ENCODE data around the gene TECRL.

The TECRL gene

DNA sequence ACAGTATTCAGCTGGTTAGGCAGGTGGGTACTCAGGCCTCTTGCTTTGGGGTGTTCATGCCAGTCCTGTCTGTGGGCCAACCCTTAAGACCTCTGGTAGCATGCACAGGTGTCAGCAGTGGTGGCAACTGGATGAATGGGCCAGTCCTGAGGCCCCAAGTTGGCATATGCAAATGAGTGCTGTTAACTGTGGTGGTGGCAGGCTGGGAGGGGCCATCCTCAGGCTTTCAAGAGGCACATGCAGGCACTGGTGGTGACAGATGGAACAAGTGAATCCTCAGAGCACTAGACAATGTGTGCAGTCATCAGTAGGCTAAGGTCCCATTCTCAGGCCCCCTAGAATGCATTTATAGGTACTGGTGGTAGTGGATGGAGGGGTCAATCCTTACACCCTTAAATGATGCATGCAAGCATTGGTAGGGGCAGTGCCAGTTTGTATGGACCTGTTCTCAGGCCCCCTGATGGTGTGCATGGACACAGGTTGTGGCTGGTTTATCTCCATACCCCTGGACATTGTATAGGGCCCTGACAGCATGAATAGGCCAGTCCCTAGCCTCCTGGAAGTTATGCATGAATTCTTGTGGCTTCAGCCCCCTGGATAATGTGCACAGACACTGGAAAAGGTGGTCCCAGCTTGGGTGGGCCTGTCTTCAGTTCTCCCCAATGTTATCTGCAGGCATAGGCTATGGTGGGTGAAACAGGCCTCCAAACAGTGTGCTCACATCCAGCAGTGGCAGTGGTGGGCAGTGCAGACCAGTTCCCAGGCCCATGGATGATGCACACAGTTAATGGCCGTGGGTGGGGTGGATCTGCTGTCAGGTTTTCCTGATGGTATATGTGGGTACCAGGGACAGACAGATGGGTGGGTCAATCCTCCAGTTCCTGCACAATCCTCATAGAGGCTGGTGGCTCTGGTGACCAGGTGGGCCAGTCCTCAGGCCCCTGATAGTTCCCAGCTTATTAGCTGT, 24.7 kb downstream of the TECRL start:
- Histone ChIP-seq H3K36me3 (no peaks in the 10 kb centered on the region), H3K9me3 (no peaks in the 10 kb centered on the region), H3K27ac (no peak overlapping the region), H3K27me3 (no peaks in the 10 kb centered on the region), H3K4me1 (ENCODE audit: control insufficient read depth in 1 of 2, insufficient read depth in 1 of 2, low read depth in 1 of 2, low read length in 1 of 2) (no peaks in the 10 kb centered on the region), H3K4me3 (ENCODE audit: low read depth in 1 of 2, low read length in 1 of 2) (no peak overlapping the region)
- TF ChIP-seq, protein P1, sequence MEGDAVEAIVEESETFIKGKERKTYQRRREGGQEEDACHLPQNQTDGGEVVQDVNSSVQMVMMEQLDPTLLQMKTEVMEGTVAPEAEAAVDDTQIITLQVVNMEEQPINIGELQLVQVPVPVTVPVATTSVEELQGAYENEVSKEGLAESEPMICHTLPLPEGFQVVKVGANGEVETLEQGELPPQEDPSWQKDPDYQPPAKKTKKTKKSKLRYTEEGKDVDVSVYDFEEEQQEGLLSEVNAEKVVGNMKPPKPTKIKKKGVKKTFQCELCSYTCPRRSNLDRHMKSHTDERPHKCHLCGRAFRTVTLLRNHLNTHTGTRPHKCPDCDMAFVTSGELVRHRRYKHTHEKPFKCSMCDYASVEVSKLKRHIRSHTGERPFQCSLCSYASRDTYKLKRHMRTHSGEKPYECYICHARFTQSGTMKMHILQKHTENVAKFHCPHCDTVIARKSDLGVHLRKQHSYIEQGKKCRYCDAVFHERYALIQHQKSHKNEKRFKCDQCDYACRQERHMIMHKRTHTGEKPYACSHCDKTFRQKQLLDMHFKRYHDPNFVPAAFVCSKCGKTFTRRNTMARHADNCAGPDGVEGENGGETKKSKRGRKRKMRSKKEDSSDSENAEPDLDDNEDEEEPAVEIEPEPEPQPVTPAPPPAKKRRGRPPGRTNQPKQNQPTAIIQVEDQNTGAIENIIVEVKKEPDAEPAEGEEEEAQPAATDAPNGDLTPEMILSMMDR (IDR thresholded peaks at IDR 0.05): no peak

DNA sequence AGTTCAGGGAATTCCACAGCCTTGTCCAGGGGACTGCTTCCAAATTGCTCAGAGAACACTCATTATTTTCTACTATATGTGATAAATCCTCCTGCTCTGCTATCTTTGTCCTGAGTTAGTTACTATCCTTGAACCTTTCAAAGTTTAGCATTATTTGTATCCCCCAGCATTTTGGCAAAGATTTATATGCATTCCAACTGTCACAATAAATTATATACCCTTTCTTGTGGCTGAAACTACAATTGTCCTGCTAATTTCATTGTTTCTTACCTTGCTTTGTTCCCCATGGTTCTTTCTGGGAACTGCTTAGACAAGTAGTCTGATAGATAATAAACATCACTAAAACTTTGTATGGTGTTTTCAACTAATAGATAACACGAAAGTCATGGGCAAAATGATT, 40.5 kb downstream of the TECRL start:
- Histone ChIP-seq H3K27me3 (no peaks in the 10 kb centered on the region), H3K9me3 (no peaks in the 10 kb centered on the region), H3K4me1 (ENCODE audit: control insufficient read depth in 1 of 2, insufficient read depth in 1 of 2, low read depth in 1 of 2, low read length in 1 of 2) (no peaks in the 10 kb centered on the region), H3K4me3 (ENCODE audit: low read depth in 1 of 2, low read length in 1 of 2) (no peak overlapping the region), H3K27ac (no peak overlapping the region), H3K36me3 (no peaks in the 10 kb centered on the region)
- TF ChIP-seq, protein P1 (IDR thresholded peaks at IDR 0.05): no peak

DNA sequence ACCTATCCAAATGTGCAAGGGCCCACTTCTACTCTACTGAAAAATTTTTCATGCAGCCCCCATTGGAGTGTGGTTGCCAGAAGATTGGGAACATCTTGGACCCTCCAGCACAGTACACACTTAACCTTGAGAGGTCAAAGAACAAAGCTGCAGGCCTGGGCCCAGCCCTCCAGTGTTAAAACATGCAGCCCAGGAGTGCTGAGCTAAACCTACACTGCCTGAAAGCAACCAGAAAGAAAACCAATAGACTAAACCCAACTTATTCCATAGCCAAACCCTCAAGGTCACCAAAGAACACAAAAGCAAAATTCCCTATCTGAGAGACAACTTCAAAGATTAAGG, 47.9 kb downstream of the TECRL start:
- Histone ChIP-seq H3K27ac (no peak overlapping the region), H3K36me3 (no peaks in the 10 kb centered on the region), H3K4me3 (ENCODE audit: low read depth in 1 of 2, low read length in 1 of 2) (no peak overlapping the region), H3K9me3 (no peaks in the 10 kb centered on the region), H3K4me1 (ENCODE audit: control insufficient read depth in 1 of 2, insufficient read depth in 1 of 2, low read depth in 1 of 2, low read length in 1 of 2) (no peaks in the 10 kb centered on the region), H3K27me3 (no peaks in the 10 kb centered on the region)
- TF ChIP-seq, protein P1 (IDR thresholded peaks at IDR 0.05): no peak

DNA sequence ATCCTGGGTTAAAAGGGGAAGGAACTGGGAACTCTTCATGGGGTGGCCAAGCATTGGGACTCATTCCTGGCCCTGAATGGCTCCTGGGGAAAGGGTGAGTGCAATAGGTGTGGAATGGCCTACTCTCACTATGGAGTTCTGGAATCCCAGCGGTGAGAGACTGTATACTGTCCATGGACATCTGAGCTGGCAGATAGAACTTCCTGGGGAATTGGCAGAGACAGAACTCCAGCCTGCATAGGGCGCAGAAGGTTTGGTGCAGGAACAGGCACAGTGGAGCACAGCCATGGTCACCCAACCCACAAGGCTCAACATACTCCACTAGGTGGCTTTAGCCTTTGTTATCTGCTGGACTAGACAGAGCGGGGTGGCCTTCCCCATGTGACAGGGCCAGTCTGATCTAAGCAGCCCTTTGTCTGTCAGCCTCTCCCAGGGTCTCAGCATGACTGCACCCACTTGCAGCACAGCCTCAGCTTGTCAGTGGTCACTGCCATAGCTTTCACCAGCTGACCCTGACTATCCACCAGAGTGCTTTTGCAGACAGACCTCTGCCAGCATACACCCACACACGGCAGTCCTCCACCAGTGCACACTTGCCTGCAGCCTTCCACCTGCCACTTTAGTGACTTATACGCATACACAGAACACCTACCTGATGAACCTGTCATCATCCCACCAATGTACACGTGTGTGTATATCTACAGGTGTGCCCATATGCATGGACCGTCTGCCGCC, 48.4 kb downstream of the TECRL start:
- H3K27me3 ChIP-seq: no peaks in the 10 kb centered on the region
- TF ChIP-seq, protein P1 (IDR thresholded peaks at IDR 0.05): no peak
- no peaks in the 10 kb centered on the region for H3K9me3 ChIP-seq

DNA sequence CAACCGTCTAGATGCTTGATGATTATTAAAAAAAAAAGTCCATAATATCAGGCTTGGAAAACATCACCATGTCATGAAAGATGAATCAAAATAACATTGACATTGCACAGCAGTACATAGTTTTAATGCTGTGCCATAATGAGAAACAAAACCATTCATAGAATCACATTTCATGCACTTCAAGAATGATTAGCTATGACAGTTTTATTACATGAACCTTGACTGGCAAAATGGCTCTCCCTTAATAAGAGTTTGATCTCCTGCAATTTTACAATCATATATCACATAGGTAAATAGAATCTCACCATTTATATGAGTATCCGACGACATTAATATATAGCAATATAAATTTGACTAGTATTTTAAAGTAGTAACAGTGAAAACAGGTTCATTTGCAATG, 49.8 kb downstream of the TECRL start:
- H3K36me3 ChIP-seq: no peaks in the 10 kb centered on the region
- no peak overlapping the region for H3K4me3 ChIP-seq (ENCODE audit: low read depth in 1 of 2, low read length in 1 of 2)
- no peaks in the 10 kb centered on the region for H3K27me3 ChIP-seq
- TF ChIP-seq, protein P1 (IDR thresholded peaks at IDR 0.05): no peak
- H3K4me1 ChIP-seq (ENCODE audit: control insufficient read depth in 1 of 2, insufficient read depth in 1 of 2, low read depth in 1 of 2, low read length in 1 of 2): no peaks in the 10 kb centered on the region
- H3K9me3 ChIP-seq: no peaks in the 10 kb centered on the region
- H3K27ac ChIP-seq: no peak overlapping the region

More for the DNA sequence above, 48.4 kb downstream of the TECRL start:
- Histone ChIP-seq H3K4me1 (ENCODE audit: control insufficient read depth in 1 of 2, insufficient read depth in 1 of 2, low read depth in 1 of 2, low read length in 1 of 2) (no peaks in the 10 kb centered on the region), H3K27ac (no peak overlapping the region), H3K4me3 (ENCODE audit: low read depth in 1 of 2, low read length in 1 of 2) (no peak overlapping the region), H3K36me3 (no peaks in the 10 kb centered on the region)
